Measurements from ENCODE around the gene MSTO1. TPM values are rescaled to one million over a fixed set of nuclear protein-coding genes. Genes with fewer than 3 reads are reported as not detected.

Gene MSTO1
- total RNA-seq, 1 donor from 2014 or later, result 41.5 TPM

DNA sequence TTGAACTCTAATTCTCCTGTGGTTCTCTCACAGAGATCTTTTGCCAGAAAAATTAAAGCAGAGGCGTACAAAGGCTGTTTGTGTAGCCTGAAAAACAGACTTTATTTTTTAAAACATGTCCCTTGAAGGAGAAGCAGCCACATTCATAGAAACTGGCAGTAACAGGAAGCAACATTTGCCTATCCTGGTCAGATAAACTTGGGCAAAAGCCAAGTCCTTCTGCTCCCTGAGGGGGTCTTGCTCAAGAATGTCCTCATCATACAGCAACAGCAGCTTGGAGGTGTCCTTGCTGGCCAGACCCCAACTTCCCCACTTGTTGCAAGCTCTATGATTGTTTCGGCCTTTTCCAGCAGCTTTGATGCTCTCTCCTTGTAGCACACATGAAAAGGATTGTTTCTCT lies 36.3 kb downstream of the MSTO1 start:
- peak overlapping the region; percentile 67 for H3K4me2 ChIP-seq (ENCODE audit: low read length)
- no peak overlapping the region for H3K27ac ChIP-seq (ENCODE audit: low read depth, low read length)

DNA sequence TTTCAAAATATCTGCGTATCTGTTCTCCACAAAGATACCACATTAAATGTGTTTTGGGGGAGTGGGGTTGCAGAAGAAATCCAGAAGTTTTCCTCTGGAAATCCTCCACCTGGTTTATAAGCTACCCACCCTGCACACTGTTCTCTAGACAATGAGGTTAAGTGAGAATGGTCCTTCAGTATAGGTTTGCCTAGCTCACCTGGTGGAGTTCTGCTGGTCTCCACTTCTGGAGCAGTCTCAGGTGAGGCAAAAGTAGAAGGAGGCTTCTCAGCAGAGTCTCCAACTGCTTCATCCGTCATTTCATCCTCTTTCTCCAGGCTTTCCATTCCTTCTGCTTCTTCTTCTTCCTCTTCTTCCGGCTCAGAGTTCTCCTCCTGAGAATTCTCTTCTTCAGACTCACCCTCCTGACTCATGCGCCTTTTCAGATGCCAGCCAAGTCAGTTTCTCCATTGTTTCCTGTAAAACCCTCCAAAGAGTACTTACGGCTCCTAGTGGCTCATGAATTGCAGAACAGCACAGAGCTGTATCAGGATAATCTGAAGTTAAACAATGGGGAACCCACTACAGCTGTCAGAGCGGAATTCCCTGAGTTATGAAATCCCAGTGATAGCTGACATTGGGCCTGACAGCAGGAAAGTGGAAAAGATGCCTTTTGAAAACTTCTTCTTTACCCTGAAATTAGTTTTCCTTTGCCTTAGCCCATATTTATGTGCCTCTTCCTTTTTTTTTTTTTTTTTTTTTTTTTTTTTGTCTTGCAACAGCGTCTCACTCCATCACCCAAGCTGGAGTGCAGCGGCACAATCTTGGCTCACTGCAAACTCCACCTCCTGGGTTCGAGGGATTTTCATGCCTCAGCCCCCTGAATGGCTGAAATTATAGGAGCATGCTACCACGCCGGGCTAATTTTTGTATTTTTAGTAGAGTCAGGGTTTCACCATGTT lies 38.5 kb downstream of the MSTO1 start:
- Histone ChIP-seq H3K4me3 (ENCODE audit: insufficient read depth, low read depth, low read length) (peak overlapping the region; percentile 59), H3K4me2 (ENCODE audit: low read length) (peak overlapping the region; percentile 94), H3K9ac (ENCODE audit: low read length) (peak overlapping the region; percentile 79), H3K9me3 (ENCODE audit: insufficient read depth, low read depth, low read length) (no peaks in the 10 kb centered on the region), H3K4me1 (ENCODE audit: insufficient read depth, low read length) (peaks cover 37% of the 10 kb centered on the region), H3K27ac (ENCODE audit: low read depth, low read length) (peak overlapping the region; percentile 76), H4K20me1 (ENCODE audit: insufficient read depth, low read length) (no peaks in the 10 kb centered on the region), H3K27me3 (ENCODE audit: insufficient read depth, low read length) (no peaks in the 10 kb centered on the region), H2AFZ (ENCODE audit: low read depth, low read length) (peak overlapping the region; percentile 55), H3K79me2 (ENCODE audit: insufficient read depth, low read length) (peaks cover 6% of the 10 kb centered on the region), H3K36me3 (ENCODE audit: insufficient read depth, low read length) (no peaks in the 10 kb centered on the region)
- Mint-ChIP-seq H3K27ac (ENCODE audit: unreplicated experiment) (peak overlapping the region; percentile 66), H3K9me3 (ENCODE audit: unreplicated experiment) (peaks cover 12% of the 10 kb centered on the region), H3K36me3 (ENCODE audit: low read depth, unreplicated experiment) (peaks cover 3% of the 10 kb centered on the region), H3K27me3 (ENCODE audit: low read depth, unreplicated experiment) (no peaks in the 10 kb centered on the region), H3K4me3 (ENCODE audit: unreplicated experiment) (peak overlapping the region; percentile 76), H3K4me1 (ENCODE audit: low read depth, unreplicated experiment) (peaks cover 18% of the 10 kb centered on the region)
- peak; percentile 91 for FAIRE-seq
- DNase-seq (ENCODE audit: low read depth), result peak; percentile 89
- peak; percentile 70 for TF ChIP-seq CTCF (IDR thresholded peaks at IDR 0.05; ENCODE audit: insufficient read depth, low read depth, low read length)
- no peak for TF ChIP-seq EZH2 (IDR thresholded peaks at IDR 0.05; ENCODE audit: insufficient read depth, low read length)

More for the DNA sequence above, 36.3 kb downstream of the MSTO1 start:
- peaks cover 29% of the 10 kb centered on the region for H3K9me3 Mint-ChIP-seq (ENCODE audit: unreplicated experiment)
- H3K27me3 Mint-ChIP-seq (ENCODE audit: low read depth, unreplicated experiment), result no peaks in the 10 kb centered on the region
- H4K20me1 ChIP-seq (ENCODE audit: insufficient read depth, low read length), result no peaks in the 10 kb centered on the region
- H3K27ac Mint-ChIP-seq (ENCODE audit: unreplicated experiment), result no peak overlapping the region
- TF ChIP-seq EZH2 (IDR thresholded peaks at IDR 0.05; ENCODE audit: insufficient read depth, low read length), result no peak
- TF ChIP-seq CTCF (IDR thresholded peaks at IDR 0.05; ENCODE audit: insufficient read depth, low read depth, low read length), result no peak
- peaks cover 20% of the 10 kb centered on the region for H3K36me3 Mint-ChIP-seq (ENCODE audit: low read depth, unreplicated experiment)
- H3K9me3 ChIP-seq (ENCODE audit: insufficient read depth, low read depth, low read length), result peaks cover 6% of the 10 kb centered on the region
- no peaks in the 10 kb centered on the region for H3K36me3 ChIP-seq (ENCODE audit: insufficient read depth, low read length)
- no peak for DNase-seq (ENCODE audit: low read depth)
- peaks cover 12% of the 10 kb centered on the region for H3K4me1 Mint-ChIP-seq (ENCODE audit: low read depth, unreplicated experiment)
- H3K4me3 ChIP-seq (ENCODE audit: insufficient read depth, low read depth, low read length), result peak overlapping the region; percentile 20
- H3K27me3 ChIP-seq (ENCODE audit: insufficient read depth, low read length), result no peaks in the 10 kb centered on the region
- no peak overlapping the region for H2AFZ ChIP-seq (ENCODE audit: low read depth, low read length)
- H3K4me1 ChIP-seq (ENCODE audit: insufficient read depth, low read length), result peaks cover 30% of the 10 kb centered on the region
- peak overlapping the region; percentile 21 for H3K9ac ChIP-seq (ENCODE audit: low read length)
- no peak overlapping the region for H3K4me3 Mint-ChIP-seq (ENCODE audit: unreplicated experiment)
- peaks cover 6% of the 10 kb centered on the region for H3K79me2 ChIP-seq (ENCODE audit: insufficient read depth, low read length)
- no peak for FAIRE-seq

DNA sequence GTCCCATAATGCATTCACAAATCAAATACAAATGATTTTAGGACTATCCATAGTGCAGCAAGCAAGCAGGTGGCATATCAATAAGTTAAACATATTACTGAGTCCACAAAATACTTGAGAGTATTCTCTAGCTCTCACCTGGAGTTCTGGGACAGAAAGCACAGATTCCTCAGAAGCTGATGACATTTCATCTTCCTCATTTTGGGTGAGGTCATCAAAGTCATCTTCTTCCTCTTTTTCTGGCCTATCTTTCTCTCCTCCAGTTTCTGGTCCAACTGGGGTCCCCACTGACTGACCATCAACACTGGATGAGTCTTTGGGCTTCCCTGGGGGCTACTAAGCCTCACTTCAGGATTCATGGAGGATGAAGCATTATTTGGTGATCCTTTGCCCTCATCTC lies 39.7 kb downstream of the MSTO1 start:
- DNase-seq (ENCODE audit: low read depth) (no peak), FAIRE-seq (no peak)
- Histone ChIP-seq H3K27me3 (ENCODE audit: insufficient read depth, low read length) (no peaks in the 10 kb centered on the region), H3K79me2 (ENCODE audit: insufficient read depth, low read length) (peaks cover 6% of the 10 kb centered on the region), H3K36me3 (ENCODE audit: insufficient read depth, low read length) (no peaks in the 10 kb centered on the region), H3K4me3 (ENCODE audit: insufficient read depth, low read depth, low read length) (no peak overlapping the region), H3K9me3 (ENCODE audit: insufficient read depth, low read depth, low read length) (no peaks in the 10 kb centered on the region), H4K20me1 (ENCODE audit: insufficient read depth, low read length) (no peaks in the 10 kb centered on the region), H3K27ac (ENCODE audit: low read depth, low read length) (no peak overlapping the region), H3K4me2 (ENCODE audit: low read length) (no peak overlapping the region), H2AFZ (ENCODE audit: low read depth, low read length) (no peak overlapping the region), H3K4me1 (ENCODE audit: insufficient read depth, low read length) (peaks cover 37% of the 10 kb centered on the region), H3K9ac (ENCODE audit: low read length) (no peak overlapping the region)
- Mint-ChIP-seq H3K4me1 (ENCODE audit: low read depth, unreplicated experiment) (peaks cover 19% of the 10 kb centered on the region), H3K27ac (ENCODE audit: unreplicated experiment) (no peak overlapping the region), H3K4me3 (ENCODE audit: unreplicated experiment) (peak overlapping the region; percentile 34), H3K36me3 (ENCODE audit: low read depth, unreplicated experiment) (no peaks in the 10 kb centered on the region), H3K27me3 (ENCODE audit: low read depth, unreplicated experiment) (peaks cover 2% of the 10 kb centered on the region), H3K9me3 (ENCODE audit: unreplicated experiment) (peaks cover 5% of the 10 kb centered on the region)
- TF ChIP-seq EZH2 (IDR thresholded peaks at IDR 0.05; ENCODE audit: insufficient read depth, low read length), result no peak
- TF ChIP-seq CTCF (IDR thresholded peaks at IDR 0.05; ENCODE audit: insufficient read depth, low read depth, low read length), result no peak
